ENCODE data around the gene ERBB2.

DNA sequence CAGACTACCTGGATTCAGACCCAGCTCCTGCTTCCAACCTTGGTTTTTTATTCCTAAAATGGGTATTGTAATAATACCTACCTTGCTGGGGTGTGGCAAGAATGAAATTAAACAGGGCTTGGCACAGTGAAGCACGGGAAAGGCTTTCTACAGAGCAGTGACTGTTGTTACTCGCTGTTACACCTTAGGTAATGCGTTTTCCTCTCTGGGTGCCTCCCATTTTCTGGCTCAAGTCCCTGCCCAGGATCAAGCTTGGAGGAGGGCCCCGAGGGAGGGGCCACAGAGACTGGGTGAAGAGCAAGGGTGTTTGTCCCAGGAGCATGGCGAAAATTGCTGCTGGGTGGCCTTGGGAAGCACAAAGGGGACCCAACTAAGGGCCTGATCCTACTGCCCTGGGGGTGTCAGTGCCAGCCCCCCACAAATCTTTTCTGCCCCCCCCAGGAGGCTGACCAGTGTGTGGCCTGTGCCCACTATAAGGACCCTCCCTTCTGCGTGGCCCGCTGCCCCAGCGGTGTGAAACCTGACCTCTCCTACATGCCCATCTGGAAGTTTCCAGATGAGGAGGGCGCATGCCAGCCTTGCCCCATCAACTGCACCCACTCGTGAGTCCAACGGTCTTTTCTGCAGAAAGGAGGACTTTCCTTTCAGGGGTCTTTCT, 17.1 kb downstream of the ERBB2 start:
- TF ChIP-seq POLR2A (IDR thresholded peaks at IDR 0.05) = no peak
- TF ChIP-seq, protein P1, sequence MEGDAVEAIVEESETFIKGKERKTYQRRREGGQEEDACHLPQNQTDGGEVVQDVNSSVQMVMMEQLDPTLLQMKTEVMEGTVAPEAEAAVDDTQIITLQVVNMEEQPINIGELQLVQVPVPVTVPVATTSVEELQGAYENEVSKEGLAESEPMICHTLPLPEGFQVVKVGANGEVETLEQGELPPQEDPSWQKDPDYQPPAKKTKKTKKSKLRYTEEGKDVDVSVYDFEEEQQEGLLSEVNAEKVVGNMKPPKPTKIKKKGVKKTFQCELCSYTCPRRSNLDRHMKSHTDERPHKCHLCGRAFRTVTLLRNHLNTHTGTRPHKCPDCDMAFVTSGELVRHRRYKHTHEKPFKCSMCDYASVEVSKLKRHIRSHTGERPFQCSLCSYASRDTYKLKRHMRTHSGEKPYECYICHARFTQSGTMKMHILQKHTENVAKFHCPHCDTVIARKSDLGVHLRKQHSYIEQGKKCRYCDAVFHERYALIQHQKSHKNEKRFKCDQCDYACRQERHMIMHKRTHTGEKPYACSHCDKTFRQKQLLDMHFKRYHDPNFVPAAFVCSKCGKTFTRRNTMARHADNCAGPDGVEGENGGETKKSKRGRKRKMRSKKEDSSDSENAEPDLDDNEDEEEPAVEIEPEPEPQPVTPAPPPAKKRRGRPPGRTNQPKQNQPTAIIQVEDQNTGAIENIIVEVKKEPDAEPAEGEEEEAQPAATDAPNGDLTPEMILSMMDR (IDR thresholded peaks at IDR 0.05) = no peak
